Cardiac atrium fibroblast (primary cell): ENCODE measurements around the gene EPB41L1. TPM values are rescaled to one million over a fixed set of nuclear protein-coding genes. Genes with fewer than 3 reads are reported as not detected.

ENCODE experiments used
- total RNA-seq: library from RNA; depleted of rRNA; stranded (reverse); fragments of >200 nt; gene quantifications from 2 replicates; pipeline ENCODE4 v1.2.3, GENCODE V29; 2015

EPB41L1 gene
- total RNA-seq: 19.9 and 25.1 TPM in 2 replicates

DNA sequence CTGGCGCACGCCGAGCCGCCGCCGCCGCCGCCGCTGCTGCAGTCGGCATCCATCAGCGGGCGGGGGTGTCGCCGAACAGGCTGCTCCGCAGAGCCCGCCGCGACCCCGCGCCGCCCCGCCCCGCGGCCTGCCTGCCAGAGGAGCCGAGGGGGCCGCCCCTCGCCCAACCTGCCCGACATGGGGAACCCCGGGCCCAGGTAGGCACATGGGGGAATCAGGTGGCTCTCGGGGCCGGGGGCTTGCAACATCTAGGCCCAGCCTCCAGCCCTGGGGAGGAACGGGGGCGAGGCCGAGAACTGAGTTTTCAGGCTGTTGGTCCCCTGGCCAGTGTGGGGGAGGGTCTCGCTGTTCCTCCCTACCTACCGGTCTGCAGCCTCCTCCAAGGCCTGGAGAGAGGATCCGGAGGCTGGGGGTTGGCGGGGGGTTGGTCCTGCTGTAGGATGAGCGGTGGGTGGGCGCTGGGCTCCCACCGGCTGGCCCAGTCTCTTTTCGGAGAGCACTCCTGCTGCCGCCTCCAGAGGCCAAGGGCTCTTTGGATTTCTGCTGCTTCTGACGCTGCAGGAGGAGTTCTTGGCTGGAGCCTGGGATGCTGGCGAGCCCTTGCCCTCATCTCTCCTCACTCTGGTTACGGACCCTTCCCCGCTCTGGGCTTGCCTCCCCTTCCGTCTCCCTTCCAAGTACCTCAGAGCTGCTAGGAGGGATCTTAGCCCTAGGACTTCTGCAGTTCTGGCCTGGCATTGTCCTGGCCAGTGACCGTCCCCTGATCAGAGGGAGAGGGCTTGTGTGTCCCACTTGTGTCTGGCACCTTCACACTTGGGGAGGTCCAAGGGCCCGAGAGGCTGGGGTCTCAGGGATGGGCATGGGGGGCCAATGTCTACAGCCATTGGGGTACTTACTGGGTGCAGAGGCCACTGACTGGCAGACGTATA lies at the start of gene EPB41L1:
EPB41L1 (plus strand) TSS at position 41 of the 929 bp plus-strand sequence. CDS start 19,038 bp downstream, outside the sequence.

DNA sequence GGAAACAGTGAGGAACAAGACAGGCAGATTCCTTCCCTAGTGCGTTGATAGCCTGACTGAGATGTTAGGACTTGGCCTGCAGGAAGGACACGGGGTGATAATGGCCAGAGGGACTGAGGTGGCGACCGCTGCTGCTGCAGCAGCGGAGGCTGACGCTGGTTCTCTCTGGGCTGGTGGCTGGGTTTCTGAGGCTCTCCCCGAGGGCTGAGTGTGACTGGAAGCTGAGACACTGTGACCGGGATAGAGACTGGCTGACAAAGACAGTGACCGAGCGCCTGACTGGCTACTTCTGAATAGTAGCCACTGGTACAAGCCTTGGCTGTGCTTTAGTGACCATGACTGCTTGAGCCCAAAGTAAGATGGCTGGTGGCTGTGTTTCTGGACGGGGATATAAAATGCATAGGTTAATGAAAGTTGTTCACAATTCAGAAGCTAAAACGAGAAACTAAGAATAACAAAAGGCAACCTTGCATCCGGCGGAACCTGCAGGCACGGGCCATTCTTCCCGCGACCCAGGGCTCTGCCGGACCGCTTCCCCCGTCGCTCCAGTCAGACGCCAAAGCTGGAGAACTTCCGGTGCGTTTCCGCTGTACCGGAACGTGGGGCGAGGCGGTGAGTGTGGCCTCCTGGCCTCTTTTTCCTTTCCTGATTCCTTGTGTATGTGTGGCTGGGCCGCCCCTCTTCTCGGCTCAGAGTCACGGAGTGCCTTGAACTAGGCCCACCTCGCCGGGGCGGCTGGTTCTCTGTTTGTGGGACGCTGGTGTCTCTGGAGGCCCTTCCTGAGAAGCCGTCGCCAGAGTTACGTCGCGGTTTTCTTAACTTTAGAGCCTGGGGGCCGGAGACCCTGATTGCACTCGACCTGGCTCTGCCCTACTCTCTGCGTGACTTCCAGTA lies 81.6 kb downstream of the EPB41L1 start, which contains the start of gene AAR2:
AAR2 (plus strand) TSS at position 587 of the 894 bp plus-strand sequence. CDS start 3,391 bp downstream, outside the sequence.

Other genes with a start within 250 kb of the EPB41L1 start
- gene SCAND1, start 200.2 kb upstream of the EPB41L1 start, total RNA-seq: 78.7 and 82.6 TPM in 2 replicates
- gene CNBD2, start 186.2 kb upstream of the EPB41L1 start, total RNA-seq: 0.54 and 2.1 TPM in 2 replicates
- 28.4 and 43.9 TPM in 2 replicates for gene AAR2, start 81.7 kb downstream of the EPB41L1 start, total RNA-seq
- gene DLGAP4, start 151.6 kb downstream of the EPB41L1 start, total RNA-seq: 14.6 and 26.7 TPM in 2 replicates